Pulmonary artery endothelial cell (primary cell): ENCODE measurements around the gene TCFL5. TPM values are rescaled to one million over a fixed set of nuclear protein-coding genes. Genes with fewer than 3 reads are reported as not detected.
"Not testable (repeated sequence)": the region's sequence is repeated elsewhere in the genome, so short reads cannot be mapped to it uniquely, and the experiment has no call there.

Experiments
- DNase-seq: peaks from one replicate; pipeline ENCODE4 v3.0.0-alpha.2; 2011; ENCODE audit warnings: low read depth, low spot score
- total RNA-seq: library from RNA; depleted of rRNA; stranded (reverse); fragments of >200 nt; gene quantifications from 2 replicates; pipeline ENCODE4 v1.2.3, GENCODE V29; 2014

The TCFL5 gene
- total RNA-seq, 1 donor from 2014 or later, result 15.6 TPM

DNA sequence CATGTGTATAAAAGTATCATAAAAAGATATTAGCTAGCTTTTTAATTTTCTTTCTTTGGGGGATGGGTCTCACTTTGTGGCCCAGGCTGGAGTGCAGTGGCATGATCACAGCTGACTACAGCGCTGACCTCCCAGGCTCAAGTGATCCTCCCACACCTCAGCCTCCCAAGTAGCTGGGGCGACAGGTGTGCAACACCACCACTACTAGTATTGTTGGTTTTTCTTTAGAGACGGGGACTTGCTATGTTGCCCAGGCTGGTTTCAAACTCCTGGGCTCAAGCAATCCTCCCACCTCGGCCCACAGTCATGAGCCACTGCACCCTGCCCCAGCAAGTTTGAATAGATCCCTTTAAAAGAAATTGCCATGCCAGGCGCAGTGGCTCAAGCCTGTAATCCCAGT is 6.5 kb downstream of the TCFL5 start:
- no peak for DNase-seq

DNA sequence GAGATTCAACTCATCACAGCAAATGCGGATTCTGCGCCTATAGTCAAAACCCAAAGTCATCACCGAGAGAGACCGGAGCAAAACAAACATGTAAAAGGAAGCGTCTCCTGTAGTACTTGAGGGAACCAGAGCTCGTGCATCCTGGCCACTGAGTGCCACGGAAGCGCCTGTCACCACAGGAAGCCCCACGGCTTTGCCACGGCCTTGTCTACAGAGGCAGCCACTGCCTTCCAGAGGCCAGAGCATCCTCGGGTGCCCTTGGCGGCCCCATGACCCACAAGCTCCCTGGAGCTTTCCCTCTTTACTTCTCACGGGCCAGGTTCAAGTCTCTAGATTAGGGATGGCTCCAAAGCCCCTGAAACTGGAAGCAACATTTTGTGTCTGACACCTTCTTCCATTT is 7.5 kb downstream of the TCFL5 start:
- no peak for DNase-seq

DNA sequence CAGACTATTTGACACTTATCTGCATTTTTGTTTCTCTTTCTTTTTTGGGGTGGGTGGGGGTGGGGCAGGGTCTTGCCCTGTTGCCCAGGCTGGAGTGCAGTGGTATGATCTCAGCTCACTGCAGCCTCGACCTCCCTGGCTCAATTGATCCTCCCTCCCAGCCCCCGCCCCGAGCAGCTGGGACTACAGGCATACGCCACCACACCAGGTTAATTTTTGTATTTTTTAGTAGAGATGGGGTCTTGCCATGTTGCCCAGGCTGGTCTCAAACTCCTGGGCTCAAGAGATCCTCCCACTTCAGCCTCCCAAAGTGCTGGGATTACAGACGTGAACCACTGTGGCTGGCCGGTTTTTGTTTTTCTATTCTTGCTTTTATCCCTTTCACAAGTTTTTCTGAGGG is 8.3 kb downstream of the TCFL5 start:
- DNase-seq, result not testable (repeated sequence)

DNA sequence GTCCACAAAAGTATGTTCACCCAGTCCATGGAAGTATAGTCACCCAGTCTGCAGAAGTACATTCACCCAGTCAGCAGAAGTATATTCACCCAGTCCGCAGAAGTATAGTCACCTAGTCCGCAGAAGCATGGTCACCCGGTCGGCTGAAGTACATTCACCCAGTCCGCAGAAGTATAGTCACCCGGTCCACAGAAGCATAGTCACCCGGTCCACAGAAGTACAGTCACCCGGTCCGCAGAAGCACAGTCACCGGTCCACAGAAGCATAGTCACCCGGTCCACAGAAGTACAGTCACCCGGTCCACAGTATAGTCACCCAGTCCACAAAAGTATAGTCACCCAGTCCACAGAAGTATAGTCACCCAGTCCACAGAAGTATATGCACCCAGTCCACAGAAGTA is 8.8 kb downstream of the TCFL5 start:
- no peak for DNase-seq

DNA sequence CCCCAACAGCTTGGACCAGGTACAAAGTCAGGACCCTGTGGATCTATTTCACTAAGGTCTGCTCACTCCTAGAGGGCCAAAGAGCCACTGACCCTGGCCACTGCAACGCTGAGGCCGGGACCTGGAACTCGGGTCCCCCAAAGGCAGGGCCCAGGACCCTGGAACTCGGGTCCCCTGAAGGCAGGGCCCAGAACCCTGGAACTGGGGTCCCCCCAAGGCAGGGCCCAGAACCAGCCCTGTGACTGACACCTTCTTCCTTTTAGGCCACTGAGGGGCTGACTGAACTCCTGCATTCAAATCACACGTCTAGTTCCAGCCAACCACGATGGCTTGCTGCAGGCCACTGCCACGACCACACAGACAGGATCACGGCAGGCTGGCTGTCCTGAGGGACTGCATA is 9.4 kb downstream of the TCFL5 start:
- no peak for DNase-seq

DNA sequence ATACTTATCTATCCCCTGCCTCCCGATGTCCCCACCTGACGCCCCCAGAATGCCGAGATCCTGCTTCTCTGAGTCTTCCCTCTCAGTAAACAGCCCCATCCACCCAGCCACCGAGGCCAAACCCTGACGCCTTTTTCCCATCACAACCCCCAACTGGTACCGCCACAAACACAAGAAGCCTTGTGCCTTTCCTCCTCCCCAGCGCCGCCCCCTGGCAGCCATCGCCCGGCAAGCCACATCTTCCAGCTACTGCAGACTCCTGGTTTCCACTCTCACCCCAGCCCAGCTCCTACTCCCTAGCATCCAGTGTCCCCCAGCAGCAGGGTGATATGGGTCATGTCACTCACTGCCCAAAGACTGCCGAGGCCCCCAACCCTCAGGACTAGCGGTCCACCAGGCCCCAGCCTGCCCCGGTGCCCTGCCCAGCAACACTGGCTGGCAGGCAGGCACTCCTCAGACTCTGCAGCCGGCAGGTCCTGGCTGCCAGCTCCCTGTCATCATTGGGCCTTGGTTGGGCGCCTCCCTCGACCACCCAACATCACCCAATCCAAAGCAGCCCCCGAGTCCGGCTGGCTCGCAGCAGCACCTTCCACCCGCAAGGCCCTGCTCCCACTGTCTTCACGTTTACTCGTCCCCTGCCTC is 11.2 kb downstream of the TCFL5 start:
- no peak for DNase-seq

DNA sequence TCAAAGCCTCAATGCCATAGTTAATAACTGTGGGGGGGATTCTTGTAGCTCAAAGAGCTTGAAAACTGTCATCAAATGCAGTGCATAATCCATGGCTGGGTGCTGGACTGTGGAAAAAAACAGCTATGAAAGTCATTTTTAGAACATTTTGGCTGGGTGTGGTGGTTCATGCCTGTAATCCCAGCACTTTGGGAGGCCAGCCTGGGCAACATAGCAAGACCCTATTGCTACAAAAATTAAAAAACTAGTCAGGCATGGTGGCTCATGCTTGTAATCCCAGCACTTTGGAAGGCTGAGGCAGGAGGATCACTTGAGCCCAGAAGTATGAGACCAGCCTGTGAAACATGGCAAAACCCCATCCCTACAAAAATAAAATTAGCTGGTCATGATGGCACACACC is 12.2 kb downstream of the TCFL5 start:
- DNase-seq, result no peak

DNA sequence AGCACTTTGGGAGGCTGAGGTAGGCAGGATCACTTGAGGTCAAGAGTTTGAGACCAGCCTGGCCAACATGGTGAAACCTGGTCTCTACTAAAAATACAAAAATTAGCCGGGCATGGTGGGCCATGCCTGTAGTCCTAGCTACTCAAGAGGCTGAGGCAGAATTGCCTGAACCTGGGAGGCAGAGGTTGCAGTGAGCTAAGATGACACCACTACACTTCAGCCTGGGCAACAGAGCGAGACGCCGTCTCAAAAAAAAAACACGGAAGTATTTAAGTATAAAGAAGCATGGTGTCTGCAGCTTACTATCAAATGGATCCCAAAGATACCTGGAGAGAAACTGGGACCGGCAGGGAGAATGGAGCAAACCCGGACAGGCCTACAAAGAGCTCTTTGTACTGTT is 12.7 kb downstream of the TCFL5 start:
- not testable (repeated sequence) for DNase-seq

DNA sequence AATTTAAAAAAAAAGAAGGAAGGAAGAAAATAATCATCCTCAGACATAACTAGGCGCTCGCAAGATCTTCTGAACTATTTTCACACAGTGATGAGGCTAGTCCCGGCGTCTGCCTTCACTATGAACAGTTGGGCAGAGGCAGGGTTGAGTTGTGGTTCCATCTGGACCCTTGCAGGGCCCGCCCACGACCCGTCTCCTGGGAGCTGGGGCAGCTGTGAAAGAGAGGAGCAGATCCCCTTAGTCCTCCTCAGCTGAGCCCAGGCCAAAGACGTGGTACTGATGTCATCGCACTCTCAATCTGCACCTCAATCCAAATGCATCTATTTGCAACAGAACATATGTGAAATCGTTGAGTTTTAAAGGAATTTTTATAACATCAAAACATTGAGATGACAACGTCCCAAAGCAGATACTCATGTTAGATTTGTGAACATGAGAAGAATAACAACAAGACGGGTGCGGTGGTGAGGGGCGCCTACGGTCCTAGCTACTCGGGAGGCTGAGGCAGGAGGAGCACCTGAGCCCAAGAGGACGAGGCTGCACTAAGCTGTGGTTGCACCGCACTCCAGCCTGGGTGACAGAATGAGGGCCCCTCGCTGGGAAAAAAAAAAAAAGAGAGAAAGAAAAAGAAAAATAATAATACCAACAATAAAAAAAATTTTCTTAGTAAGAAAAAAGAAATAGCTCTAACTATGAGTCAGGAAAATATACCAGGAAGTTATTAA is 15.3 kb downstream of the TCFL5 start:
- DNase-seq, result no peak

DNA sequence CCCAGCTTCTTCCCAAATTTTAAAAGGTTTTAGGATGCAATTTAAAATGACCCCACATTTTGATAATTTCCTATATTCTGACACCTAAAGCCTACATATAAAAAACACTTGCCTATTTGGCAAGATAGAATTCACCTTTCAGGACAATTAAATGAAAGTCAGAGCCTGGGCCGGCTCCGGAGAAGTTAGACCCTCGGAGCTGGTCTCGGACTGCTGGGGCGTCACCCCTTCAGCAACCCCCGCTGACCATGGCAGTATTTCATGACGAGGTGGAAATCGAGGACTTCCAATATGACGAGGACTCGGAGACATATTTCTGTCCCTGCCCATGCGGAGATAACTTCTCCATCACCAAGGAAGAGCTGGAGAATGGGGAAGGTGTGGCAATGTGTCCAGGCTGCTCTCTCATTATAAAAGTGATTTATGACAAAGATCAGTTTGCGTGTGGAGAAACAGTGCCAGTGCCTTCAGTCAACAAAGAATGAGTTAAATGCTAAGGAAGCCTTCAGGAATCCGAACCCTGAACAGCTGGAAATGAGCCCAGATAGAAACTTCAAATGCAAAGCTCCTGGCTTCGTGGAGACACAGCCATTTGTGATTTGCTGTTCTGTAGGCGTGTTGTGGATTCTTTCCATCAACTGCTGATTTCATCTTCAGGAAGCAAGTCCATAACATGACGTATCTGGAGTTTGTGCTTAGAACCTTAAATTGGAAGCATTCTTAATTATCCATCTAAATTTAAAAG is 16.0 kb downstream of the TCFL5 start:
- DNase-seq, result no peak

DNA sequence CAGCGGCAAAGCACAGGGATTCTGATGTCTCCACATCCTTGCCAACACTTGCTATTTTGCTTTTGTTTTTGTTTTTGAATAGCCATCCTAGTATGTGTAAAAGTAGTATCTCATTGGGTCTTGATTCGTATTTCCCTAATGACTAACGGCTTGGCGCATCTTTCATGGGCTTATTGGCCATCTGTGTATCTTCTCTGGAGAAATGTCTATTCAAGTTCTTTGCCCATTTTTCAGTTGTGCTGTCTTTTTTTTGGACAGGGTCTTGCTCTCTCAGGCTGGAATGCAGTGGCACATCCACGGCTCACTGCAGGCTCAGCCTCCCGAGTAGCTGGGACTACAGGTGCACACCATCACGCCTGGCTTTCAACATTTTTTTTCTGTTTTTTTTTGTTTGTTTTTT is 17.4 kb downstream of the TCFL5 start:
- no peak for DNase-seq

DNA sequence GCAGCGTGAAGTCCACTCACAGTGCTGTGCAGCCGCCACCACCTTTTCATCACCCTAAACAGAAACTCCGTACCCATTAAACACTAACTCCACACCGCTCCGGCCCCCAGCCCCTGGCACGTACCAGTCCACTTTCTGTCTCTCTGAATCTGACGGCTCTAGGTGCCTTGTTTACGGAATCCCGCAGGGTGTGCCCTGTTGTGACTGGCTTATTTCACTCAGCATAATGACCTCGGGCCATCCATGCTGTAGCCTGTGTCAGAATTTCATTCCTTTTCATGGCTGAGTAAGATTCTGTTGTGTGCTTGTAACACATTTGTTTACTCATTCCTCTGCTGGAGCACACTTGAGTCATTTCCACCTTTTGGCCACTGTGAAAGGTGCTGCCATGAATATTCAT is 18.0 kb downstream of the TCFL5 start:
- no peak for DNase-seq

DNA sequence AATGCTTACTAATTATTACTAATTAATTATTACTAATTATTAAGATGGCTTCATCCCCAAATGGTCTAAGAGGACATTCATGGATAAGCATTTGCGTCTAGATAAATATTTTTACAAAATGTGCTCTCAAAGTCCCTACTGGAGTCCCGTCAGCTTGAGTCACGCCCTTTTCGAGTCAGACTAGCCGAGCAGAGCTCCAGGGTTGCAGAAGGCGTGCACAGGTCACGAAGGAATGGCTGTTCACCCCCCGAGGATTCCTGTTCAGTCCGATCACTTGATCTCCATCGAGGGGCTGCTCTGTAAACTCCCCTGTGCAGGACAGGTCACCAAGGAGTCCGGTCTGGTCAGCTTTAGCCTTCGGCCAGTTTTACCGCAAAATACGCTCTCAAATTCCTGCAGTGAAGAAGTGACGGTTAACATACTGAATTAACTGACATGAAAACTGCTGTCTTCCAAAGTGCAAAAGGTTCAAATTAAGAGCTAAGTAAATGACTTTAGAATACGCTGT is 19.9 kb downstream of the TCFL5 start:
- no peak for DNase-seq

DNA sequence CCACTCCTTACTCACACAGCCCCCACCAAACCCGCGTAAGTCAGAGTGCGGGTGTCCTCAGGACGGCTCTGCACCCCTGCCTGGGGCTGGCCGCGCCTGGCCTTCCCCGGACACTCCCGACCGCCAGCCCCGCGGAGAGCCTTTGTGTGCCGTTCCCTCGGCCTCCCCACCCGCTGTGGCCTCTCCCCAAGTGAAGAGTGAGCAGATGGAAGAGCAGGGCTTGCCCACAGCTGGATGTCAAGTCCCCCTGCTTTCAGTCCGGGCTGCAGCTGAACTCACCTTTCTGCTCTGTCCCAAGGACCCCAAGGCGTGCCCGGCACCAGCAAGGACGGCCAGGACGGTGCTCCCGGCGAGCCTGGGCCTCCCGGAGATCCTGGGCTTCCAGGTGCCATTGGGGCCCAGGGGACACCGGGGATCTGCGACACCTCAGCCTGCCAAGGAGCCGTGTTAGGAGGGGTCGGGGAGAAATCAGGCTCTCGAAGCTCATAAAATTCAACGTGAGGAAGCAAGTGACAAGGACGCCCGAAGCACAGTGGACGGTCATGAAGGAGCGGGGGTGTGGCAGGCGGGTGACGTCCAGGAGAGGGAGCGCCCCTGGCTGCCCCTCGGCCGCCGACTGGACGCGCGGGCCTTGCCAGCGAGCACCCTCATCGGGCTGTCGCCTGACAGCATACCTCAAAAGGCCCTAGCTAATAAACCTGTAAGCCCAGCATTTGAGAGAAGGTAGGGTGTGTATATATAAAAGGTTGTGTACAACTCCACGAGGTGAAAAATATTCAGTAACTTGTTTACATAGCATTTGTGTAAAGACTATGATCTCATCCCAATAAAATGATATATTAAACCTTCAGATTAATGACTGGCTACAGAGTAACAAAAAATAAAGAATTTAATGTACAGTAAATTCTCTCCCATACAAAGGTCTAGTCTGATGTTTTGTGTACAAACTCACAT is 21.1 kb downstream of the TCFL5 start:
- DNase-seq, result no peak

DNA sequence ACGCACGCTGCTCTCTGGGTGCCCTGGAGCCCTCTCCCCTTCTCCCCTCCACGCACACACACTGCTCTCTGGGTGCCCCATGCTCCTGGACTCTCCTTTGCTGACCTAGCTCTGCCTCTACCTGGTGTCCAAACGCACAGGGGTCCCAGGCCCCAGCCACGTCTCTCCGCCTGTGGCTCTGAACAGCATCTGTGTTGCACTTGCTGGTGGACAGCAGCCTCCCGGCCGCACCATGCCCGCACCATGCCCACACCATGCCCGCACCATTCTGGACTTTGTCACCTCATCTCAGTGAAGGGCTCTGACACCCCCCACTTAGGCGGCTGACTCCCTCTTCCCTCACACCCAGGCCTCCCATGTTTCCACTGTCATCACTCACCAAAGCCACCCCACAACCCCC is 21.8 kb downstream of the TCFL5 start:
- DNase-seq, result no peak

DNA sequence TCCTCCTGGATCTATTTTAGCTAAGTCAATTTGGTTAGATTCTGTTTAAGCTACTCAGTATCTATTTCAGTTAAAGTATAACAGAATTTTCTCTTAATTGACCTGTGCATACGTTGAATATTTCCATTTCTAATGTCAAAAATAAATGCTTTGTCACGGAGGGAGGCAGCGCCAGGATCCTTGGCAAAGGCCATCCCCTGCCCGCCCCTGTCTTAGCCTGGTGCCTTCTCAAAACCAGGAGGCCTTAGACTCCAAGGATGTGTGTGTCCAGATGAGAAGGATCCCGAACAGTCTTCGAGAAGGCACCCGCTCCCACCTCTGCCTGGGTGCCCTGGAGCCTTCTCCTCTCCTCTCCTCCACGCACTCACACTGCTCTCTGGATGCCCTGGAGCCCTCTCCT is 22.4 kb downstream of the TCFL5 start:
- no peak for DNase-seq

DNA sequence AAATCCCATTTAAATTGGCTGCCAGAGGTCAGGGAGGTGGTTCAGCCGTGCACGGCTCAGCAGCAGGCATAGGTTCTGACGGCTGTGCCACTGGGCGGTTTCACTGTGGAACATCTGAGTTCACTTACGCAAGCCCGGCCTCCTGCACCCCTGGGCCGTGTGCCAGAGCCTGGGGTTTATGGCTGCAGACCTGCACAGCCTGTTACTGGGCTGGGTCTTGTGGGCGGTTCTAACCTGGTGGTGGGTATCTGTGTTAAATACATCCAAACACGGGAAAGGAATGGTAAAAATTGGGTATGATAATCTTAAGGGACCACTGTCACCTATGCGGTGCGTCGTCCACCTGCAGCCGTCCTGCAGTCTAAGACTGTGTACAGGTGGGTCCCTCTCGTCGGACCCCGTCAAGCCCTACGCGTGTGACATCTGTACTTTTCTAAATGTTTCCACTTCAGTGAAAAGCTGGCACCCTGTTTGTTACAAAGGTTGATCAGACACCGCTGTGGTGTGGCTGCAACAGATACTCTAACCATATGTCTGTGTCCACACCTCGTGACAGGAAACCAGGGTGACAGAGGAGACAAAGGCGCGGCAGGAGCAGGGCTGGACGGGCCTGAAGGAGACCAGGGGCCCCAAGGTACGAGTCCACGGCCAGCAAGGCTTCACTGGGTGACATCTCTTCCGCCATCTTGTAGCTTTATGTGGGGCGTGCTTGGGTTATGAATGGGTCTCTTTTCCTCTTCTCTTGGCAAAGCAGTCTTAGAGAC is 23.3 kb downstream of the TCFL5 start:
- DNase-seq, result no peak

DNA sequence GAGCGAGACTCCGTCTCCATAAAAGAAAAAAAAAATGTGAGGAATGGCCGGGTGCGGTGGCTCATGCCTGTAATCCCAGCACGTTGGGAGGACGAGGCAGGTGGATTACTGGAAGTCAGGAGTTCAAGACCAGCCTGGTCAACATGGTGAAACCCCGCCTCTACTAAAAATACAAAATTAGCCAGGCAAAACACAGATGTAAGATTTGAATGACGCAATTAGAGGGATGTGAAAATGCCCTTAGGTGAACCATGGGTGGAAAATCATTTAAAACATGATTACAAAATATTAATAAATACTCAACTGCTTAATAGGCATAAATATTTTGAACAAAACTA is 23.9 kb downstream of the TCFL5 start:
- DNase-seq, result no peak

DNA sequence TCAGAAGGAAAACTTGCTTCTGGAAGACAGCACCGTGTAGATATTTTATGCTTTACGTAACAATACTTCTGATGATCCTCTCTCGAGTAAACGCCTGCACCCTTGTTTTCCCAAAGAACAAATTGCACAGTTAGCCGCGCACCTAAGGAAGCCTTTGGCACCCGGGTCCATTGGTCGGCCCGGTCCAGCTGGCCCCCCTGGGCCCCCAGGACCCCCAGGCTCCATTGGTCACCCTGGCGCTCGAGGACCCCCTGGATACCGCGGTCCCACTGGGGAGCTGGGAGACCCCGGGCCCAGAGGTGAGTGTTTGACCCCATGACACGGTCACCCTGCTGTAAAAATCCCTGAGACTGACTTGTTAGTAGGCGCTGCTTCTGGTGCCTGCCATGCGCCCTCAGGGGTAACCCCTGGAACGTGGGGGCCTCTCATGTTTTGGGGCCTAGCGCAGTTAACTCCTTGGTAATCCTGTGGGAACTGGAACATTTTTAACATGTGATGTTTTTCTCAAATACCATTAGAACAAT is 24.6 kb downstream of the TCFL5 start:
- DNase-seq, result no peak
